Vein endothelial cell (primary cell): Measurements from ENCODE around the gene PLEKHG5. TPM values are rescaled to one million over a fixed set of nuclear protein-coding genes. Genes with fewer than 3 reads are reported as not detected.

ENCODE experiments used
- small RNA-seq: library from RNA; depleted of rRNA; stranded (forward); fragments of <200 nt; gene quantifications from one replicate; pipeline ENCODE3, GENCODE V24; 2012
- total RNA-seq: library from RNA; depleted of rRNA; stranded (reverse); fragments of >200 nt; gene quantifications from 2 replicates; pipeline ENCODE4 v1.2.3, GENCODE V29; 2012

The PLEKHG5 gene, protein sequence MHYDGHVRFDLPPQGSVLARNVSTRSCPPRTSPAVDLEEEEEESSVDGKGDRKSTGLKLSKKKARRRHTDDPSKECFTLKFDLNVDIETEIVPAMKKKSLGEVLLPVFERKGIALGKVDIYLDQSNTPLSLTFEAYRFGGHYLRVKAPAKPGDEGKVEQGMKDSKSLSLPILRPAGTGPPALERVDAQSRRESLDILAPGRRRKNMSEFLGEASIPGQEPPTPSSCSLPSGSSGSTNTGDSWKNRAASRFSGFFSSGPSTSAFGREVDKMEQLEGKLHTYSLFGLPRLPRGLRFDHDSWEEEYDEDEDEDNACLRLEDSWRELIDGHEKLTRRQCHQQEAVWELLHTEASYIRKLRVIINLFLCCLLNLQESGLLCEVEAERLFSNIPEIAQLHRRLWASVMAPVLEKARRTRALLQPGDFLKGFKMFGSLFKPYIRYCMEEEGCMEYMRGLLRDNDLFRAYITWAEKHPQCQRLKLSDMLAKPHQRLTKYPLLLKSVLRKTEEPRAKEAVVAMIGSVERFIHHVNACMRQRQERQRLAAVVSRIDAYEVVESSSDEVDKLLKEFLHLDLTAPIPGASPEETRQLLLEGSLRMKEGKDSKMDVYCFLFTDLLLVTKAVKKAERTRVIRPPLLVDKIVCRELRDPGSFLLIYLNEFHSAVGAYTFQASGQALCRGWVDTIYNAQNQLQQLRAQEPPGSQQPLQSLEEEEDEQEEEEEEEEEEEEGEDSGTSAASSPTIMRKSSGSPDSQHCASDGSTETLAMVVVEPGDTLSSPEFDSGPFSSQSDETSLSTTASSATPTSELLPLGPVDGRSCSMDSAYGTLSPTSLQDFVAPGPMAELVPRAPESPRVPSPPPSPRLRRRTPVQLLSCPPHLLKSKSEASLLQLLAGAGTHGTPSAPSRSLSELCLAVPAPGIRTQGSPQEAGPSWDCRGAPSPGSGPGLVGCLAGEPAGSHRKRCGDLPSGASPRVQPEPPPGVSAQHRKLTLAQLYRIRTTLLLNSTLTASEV
- 61.3 and 69.6 TPM in 2 replicates for total RNA-seq

DNA sequence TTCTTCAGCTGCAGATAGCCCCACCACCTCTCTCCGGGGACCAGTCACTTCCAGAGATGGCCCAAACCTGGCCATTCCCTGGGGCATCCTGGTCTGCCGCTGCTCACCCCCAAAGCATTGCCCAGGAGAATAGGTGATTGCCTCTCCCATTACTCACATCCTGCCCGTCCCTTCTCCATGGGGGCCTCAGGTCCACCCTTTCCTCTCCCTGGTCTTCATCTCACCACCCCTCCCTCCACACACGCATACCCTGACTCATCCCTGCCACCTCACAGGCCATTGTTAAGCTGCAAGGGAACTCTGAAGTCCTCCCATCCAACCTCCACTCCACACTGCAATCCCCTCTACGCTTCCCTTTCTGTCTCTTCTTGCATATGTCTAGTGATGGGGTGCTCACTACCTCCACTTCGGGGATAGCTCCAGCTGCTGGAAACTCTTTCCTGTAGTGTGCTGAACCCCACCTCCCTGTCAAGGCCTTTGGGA is at the start of gene PLEKHG5:
TSS of gene PLEKHG5 (minus strand) at position 188 of the 483 bp plus-strand sequence. CDS start 14,096 bp downstream, outside the sequence.

DNA sequence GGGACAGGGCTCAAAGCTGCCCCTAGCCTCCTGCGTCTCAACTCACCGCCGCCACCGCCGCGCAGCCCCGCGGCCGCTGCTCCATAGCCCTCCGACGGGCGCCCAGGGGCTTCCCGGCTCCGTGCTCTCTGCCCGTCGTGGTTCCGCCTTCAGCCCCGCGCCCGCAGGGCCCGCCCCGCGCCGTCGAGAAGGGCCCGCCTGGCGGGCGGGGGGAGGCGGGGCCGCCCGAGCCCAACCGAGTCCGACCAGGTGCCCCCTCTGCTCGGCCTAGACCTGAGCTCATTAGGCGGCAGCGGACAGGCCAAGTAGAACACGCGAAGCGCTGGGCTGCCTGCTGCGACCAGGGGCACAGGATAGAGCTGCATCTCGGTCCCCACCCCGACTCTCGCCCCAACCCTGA is 25.4 kb downstream of the PLEKHG5 start, which contains the start of gene TNFRSF25:
TSS of gene TNFRSF25 (minus strand) at position 151 of the 400 bp plus-strand sequence. CDS start at position 85, 66 bp downstream.

DNA sequence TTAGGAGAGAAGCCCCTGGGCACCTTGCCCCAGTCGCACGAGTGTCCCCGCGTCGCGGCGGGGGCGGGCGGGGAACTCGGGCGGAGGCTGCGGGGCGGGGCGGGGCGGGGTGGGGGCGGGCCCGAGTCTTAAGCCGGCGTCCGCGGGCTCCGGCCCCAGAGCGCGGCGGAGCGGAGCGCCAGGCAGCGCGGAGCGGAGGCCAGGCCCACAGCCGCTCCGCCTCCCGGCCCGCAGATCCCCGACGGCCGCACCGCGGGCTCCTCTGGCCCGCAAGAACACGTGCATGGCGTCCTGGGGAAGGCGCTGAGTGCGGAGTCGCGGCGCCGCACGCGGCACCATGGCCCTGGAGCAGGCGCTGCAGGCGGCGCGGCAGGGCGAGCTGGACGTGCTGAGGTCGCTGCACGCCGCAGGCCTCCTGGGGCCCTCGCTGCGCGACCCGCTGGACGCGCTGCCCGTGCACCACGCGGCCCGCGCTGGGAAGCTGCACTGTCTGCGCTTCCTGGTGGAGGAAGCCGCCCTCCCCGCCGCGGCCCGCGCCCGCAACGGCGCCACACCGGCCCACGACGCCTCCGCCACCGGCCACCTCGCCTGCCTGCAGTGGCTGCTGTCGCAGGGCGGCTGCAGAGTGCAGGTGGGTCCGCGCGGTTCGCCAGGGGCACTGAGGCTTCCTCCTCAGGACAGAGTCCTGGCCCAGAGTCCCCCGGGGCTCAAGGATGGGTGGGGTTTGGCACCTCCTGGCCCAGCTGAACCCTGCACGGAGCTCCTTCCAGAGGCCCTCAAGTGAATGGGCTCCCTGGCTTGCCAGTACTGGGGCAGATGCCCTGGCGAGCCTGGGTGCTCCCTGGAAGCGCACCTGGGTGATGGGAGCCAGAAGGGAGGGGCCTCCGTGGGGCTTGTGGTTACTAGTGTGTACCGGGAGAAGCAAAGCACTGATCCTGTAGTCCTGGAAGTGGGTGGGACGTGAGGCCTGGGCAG is 66.6 kb downstream of the PLEKHG5 start, which contains the start of gene ESPN:
TSS of gene ESPN (plus strand) at position 158 of the 975 bp plus-strand sequence. CDS start at position 338, 180 bp downstream.

GRCh38 chr1:6419804-6420453 is 71.5 kb downstream of the PLEKHG5 start, which contains the start of gene HES2:
TSS of gene HES2 (minus strand) at chr1:6419919. CDS start at chr1:6419820, 99 bp downstream.

Small RNAs within 50 kb of the gene (small RNA-seq; reads per million reads assigned to genes)
- gene MIR4252 = not detected
- not detected for gene RNU6-731P

Other genes starting within 250 kb of the PLEKHG5 start
- not detected in 2 replicates for gene HES3, start 247.5 kb downstream of the PLEKHG5 start, total RNA-seq
- 1.4 and 3.3 TPM in 2 replicates for gene GPR153, start 230.6 kb downstream of the PLEKHG5 start, total RNA-seq
- gene ACOT7, start 97.9 kb downstream of the PLEKHG5 start, total RNA-seq = 21.2 and 27.7 TPM in 2 replicates
- 31.7 and 33.1 TPM in 2 replicates for gene HES2, start 71.7 kb downstream of the PLEKHG5 start, total RNA-seq
- gene ESPN, start 66.9 kb downstream of the PLEKHG5 start, total RNA-seq = 0.67 and 1.3 TPM in 2 replicates
- gene TNFRSF25, start 25.5 kb downstream of the PLEKHG5 start, total RNA-seq = 17.0 and 18.9 TPM in 2 replicates
- 38.5 and 41.1 TPM in 2 replicates for gene NOL9, start 62.8 kb upstream of the PLEKHG5 start, total RNA-seq
- gene TAS1R1, start 63.6 kb upstream of the PLEKHG5 start, total RNA-seq = not detected in 2 replicates
- gene ZBTB48, start 88.3 kb upstream of the PLEKHG5 start, total RNA-seq = 13.1 and 18.6 TPM in 2 replicates
- gene KLHL21, start 111.2 kb upstream of the PLEKHG5 start, total RNA-seq = 31.0 and 31.4 TPM in 2 replicates
- gene PHF13, start 122.1 kb upstream of the PLEKHG5 start, total RNA-seq = 11.4 and 14.0 TPM in 2 replicates
- 11.6 and 13.7 TPM in 2 replicates for gene THAP3, start 133.2 kb upstream of the PLEKHG5 start, total RNA-seq
- 42.1 and 45.4 TPM in 2 replicates for gene DNAJC11, start 210.1 kb upstream of the PLEKHG5 start, total RNA-seq